CD4-positive, alpha-beta memory T cell (primary cell): Measurements from ENCODE around the gene ZNF846. TPM values are rescaled to one million over a fixed set of nuclear protein-coding genes. Genes with fewer than 3 reads are reported as not detected.
"Not testable (repeated sequence)": the region's sequence is repeated elsewhere in the genome, so short reads cannot be mapped to it uniquely, and the experiment has no call there.

ENCODE experiments used
- CTCF ChIA-PET: fragments of 350-600 bp; sonication (Branson Sonifier 250); formaldehyde crosslinking; loops from one replicate; lab custom pipeline; 2021; ENCODE audit warnings: inconsistent platforms; ENCODE audit not compliant: partially characterized antibody; lab: Charles Lee
- POLR2A ChIA-PET: fragments of 350-600 bp; sonication (Branson Sonifier 250); formaldehyde crosslinking; loops from one replicate; lab custom pipeline; 2021; ENCODE audit not compliant: partially characterized antibody; lab: Charles Lee
- DNase-seq, 5 donors: peaks; one replicate each; pipeline versions ENCODE4 v3.0.0 to v3.0.0-alpha.2; 2020 to 2022; ENCODE audit warnings: mixed read lengths in 1 of 5
- H3K27ac ChIP-seq: one replicate; pipeline ENCODE4 v1.7.0; 2013; ENCODE audit warnings: low read depth, low read length
- H3K27me3 ChIP-seq: 2 replicates; pipeline ENCODE4 v1.7.0; 2013; ENCODE audit warnings: mild to moderate bottlenecking, low read length, moderate library complexity; ENCODE audit not compliant: insufficient read depth
- H3K36me3 ChIP-seq: 2 replicates; pipeline ENCODE4 v1.7.0; 2013; ENCODE audit warnings: mild to moderate bottlenecking, low read length, moderate library complexity; ENCODE audit not compliant: insufficient read depth
- H3K4me1 ChIP-seq: 2 replicates; pipeline ENCODE4 v1.7.0; 2013; ENCODE audit warnings: mild to moderate bottlenecking, low read length, moderate library complexity; ENCODE audit not compliant: insufficient read depth
- H3K4me3 ChIP-seq, 2 donors: one replicate each; pipeline ENCODE4 v1.7.0; 2013; ENCODE audit warnings: low read length in 2 of 2, mild to moderate bottlenecking in 1 of 2
- H3K9me3 ChIP-seq, 2 donors: one replicate each; pipeline ENCODE4 v1.7.0; 2013; ENCODE audit warnings: low read length in 2 of 2, control low read depth in 1 of 2; ENCODE audit not compliant: control insufficient read depth in 1 of 2
- H3K27ac Mint-ChIP-seq, 7 donors: one replicate each; pipeline ENCODE4 v1.8.0; 2020 to 2021; ENCODE audit warnings: mixed read lengths in 7 of 7, mild to moderate bottlenecking in 6 of 7, inconsistent platforms in 3 of 7, moderate library complexity in 3 of 7
- H3K27me3 Mint-ChIP-seq, 2 donors: one replicate each; pipeline ENCODE4 v1.8.0; 2020 to 2021; ENCODE audit warnings: mixed read lengths in 2 of 2
- H3K36me3 Mint-ChIP-seq, 2 donors: one replicate each; pipeline ENCODE4 v1.8.0; 2020 to 2021; ENCODE audit warnings: mixed read lengths in 2 of 2, inconsistent platforms in 1 of 2, mild to moderate bottlenecking in 1 of 2
- H3K4me1 Mint-ChIP-seq, 4 donors: one replicate each; pipeline ENCODE4 v1.8.0; 2020 to 2021; ENCODE audit warnings: mixed read lengths in 4 of 4, mild to moderate bottlenecking in 1 of 4
- H3K4me3 Mint-ChIP-seq, 8 donors: one replicate each; pipeline ENCODE4 v1.8.0; 2020 to 2021; ENCODE audit warnings: mixed read lengths in 8 of 8, mild to moderate bottlenecking in 7 of 8, moderate library complexity in 6 of 8, inconsistent platforms in 3 of 8
- H3K9me3 Mint-ChIP-seq, 8 donors: one replicate each; pipeline ENCODE4 v1.8.0; 2020 to 2021; ENCODE audit warnings: mixed read lengths in 8 of 8, mild to moderate bottlenecking in 5 of 8, inconsistent platforms in 3 of 8, moderate library complexity in 1 of 8
- intact Hi-C: fragments of 100-400 bp; cut with micrococcal nuclease; formaldehyde crosslinking; loops from one replicate; pipeline ENCODE4 v1.15.1; 2023
- polyA plus RNA-seq, 2 donors: library from polyadenylated mRNA; unstranded; fragments of 300-500 nt; fragmentation: Illumina TruSeq; gene quantifications; one replicate each; pipeline ENCODE4 v1.2.3, GENCODE V29; 2021
- total RNA-seq, 2 experiments: library from RNA; stranded (reverse); gene quantifications; one replicate each; pipeline ENCODE4 v1.2.3, GENCODE V29; 2021

Gene ZNF846
- total and polyA plus RNA-seq, 4 experiments from 2014 or later = 4.0 to 19.7 (median 11.2) TPM

GRCh38 chr19:9741476-9742171 lies 26.9 kb downstream of the ZNF846 start:
- H3K36me3 ChIP-seq = no peaks in the 10 kb centered on the region
- peaks cover 0 to 15% (median 2%) of the 10 kb centered on the region in 8 donors for H3K9me3 Mint-ChIP-seq
- H3K4me3 Mint-ChIP-seq = no peak overlapping the region
- no peak overlapping the region for H3K4me3 ChIP-seq
- CTCF ChIA-PET = no interaction called here
- peaks cover 0 to 5% (median 0%) of the 10 kb centered on the region in 4 donors for H3K4me1 Mint-ChIP-seq
- H3K27me3 ChIP-seq = no peaks in the 10 kb centered on the region
- no peaks in the 10 kb centered on the region for H3K4me1 ChIP-seq
- POLR2A ChIA-PET = no interaction called here
- no peak overlapping the region for H3K27ac ChIP-seq
- intact Hi-C loops = no loop called here
- no peak overlapping the region for H3K27ac Mint-ChIP-seq
- H3K9me3 ChIP-seq = no peaks in the 10 kb centered on the region
- H3K27me3 Mint-ChIP-seq = no peaks in the 10 kb centered on the region
- H3K36me3 Mint-ChIP-seq = peaks cover 8 to 13% of the 10 kb centered on the region in 2 donors
- no peak for DNase-seq

- ChIA-PET CTCF (no interaction called here), POLR2A (no interaction called here)
- Histone ChIP-seq H3K9me3 (no peaks in the 10 kb centered on the region), H3K27me3 (no peaks in the 10 kb centered on the region), H3K36me3 (no peaks in the 10 kb centered on the region), H3K4me1 (no peaks in the 10 kb centered on the region), H3K4me3 (no peak overlapping the region), H3K27ac (no peak overlapping the region)
- Mint-ChIP-seq H3K9me3 (peaks cover 0 to 15% (median 3%) of the 10 kb centered on the region in 8 donors), H3K4me3 (no peak overlapping the region), H3K4me1 (no peaks in the 10 kb centered on the region), H3K36me3 (peaks cover 0 to 2% of the 10 kb centered on the region in 2 donors), H3K27me3 (peaks cover 1 to 2% of the 10 kb centered on the region in 2 donors), H3K27ac (no peak overlapping the region)
- intact Hi-C loops = no loop called here
- DNase-seq = no peak
These were observed 32.6 kb downstream of the ZNF846 start for GRCh38 chr19:9735986-9736385.

GRCh38 chr19:9730056-9730455 lies 38.5 kb downstream of the ZNF846 start:
- CTCF ChIA-PET, intact Hi-C loops, H3K4me3 Mint-ChIP-seq, H3K27me3 Mint-ChIP-seq, H3K27me3 ChIP-seq, POLR2A ChIA-PET, DNase-seq, H3K4me1 Mint-ChIP-seq, H3K36me3 ChIP-seq, H3K27ac ChIP-seq, H3K4me3 ChIP-seq, H3K4me1 ChIP-seq, H3K9me3 ChIP-seq, H3K36me3 Mint-ChIP-seq, H3K27ac Mint-ChIP-seq: not testable (repeated sequence)
- H3K9me3 Mint-ChIP-seq = peaks cover 2 to 25% (median 15%) of the 10 kb centered on the region in 8 donors

GRCh38 chr19:9729162-9729561 lies 39.4 kb downstream of the ZNF846 start:
- Mint-ChIP-seq H3K9me3 (peaks cover 2 to 33% (median 23%) of the 10 kb centered on the region in 8 donors), H3K4me1 (no peaks in the 10 kb centered on the region), H3K36me3 (peaks cover 2 to 6% of the 10 kb centered on the region in 2 donors), H3K27me3 (peaks cover 2 to 3% of the 10 kb centered on the region in 2 donors), H3K27ac (no peak overlapping the region), H3K4me3 (no peak overlapping the region)
- intact Hi-C loops = no loop called here
- Histone ChIP-seq H3K4me3 (no peak overlapping the region), H3K9me3 (peaks cover 0 to 3% of the 10 kb centered on the region in 2 donors), H3K36me3 (no peaks in the 10 kb centered on the region), H3K4me1 (no peaks in the 10 kb centered on the region), H3K27ac (no peak overlapping the region), H3K27me3 (no peaks in the 10 kb centered on the region)
- DNase-seq = no peak
- ChIA-PET POLR2A (no interaction called here), CTCF (no interaction called here)

GRCh38 chr19:9727644-9728043 lies 40.9 kb downstream of the ZNF846 start:
- no peaks in the 10 kb centered on the region for H3K4me1 Mint-ChIP-seq
- Histone ChIP-seq H3K36me3 (no peaks in the 10 kb centered on the region), H3K9me3 (peaks cover 0 to 5% of the 10 kb centered on the region in 2 donors), H3K27me3 (no peaks in the 10 kb centered on the region), H3K4me1 (no peaks in the 10 kb centered on the region), H3K4me3 (no peak overlapping the region), H3K27ac (no peak overlapping the region)
- no peak overlapping the region for H3K4me3 Mint-ChIP-seq
- peaks cover 0 to 2% of the 10 kb centered on the region in 2 donors for H3K27me3 Mint-ChIP-seq
- no peak for DNase-seq
- no peak overlapping the region for H3K27ac Mint-ChIP-seq
- peaks cover 2 to 45% (median 32%) of the 10 kb centered on the region in 8 donors for H3K9me3 Mint-ChIP-seq
- ChIA-PET POLR2A (no interaction called here), CTCF (no interaction called here)
- intact Hi-C loops = no loop called here
- H3K36me3 Mint-ChIP-seq = peaks cover 9 to 10% of the 10 kb centered on the region in 2 donors

GRCh38 chr19:9725508-9726201 lies 42.9 kb downstream of the ZNF846 start:
- DNase-seq, H3K4me1 ChIP-seq, H3K27me3 Mint-ChIP-seq, H3K4me3 Mint-ChIP-seq, H3K27ac Mint-ChIP-seq, intact Hi-C loops, H3K27me3 ChIP-seq, H3K9me3 ChIP-seq, H3K4me1 Mint-ChIP-seq, H3K36me3 ChIP-seq, POLR2A ChIA-PET, H3K4me3 ChIP-seq, H3K27ac ChIP-seq, CTCF ChIA-PET: not testable (repeated sequence)
- Mint-ChIP-seq H3K36me3 (peaks cover 9 to 10% of the 10 kb centered on the region in 2 donors), H3K9me3 (peaks cover 2 to 46% (median 30%) of the 10 kb centered on the region in 8 donors)

- Histone ChIP-seq H3K4me3 (no peak overlapping the region), H3K27ac (no peak overlapping the region), H3K36me3 (no peaks in the 10 kb centered on the region), H3K4me1 (no peaks in the 10 kb centered on the region), H3K9me3 (peaks cover 0 to 5% of the 10 kb centered on the region in 2 donors), H3K27me3 (no peaks in the 10 kb centered on the region)
- peaks cover 9 to 10% of the 10 kb centered on the region in 2 donors for H3K36me3 Mint-ChIP-seq
- ChIA-PET POLR2A (no interaction called here), CTCF (no interaction called here)
- H3K9me3 Mint-ChIP-seq = peaks cover 2 to 43% (median 28%) of the 10 kb centered on the region in 8 donors
- H3K4me1 Mint-ChIP-seq = peaks cover 0 to 5% (median 4%) of the 10 kb centered on the region in 4 donors
- no peak overlapping the region for H3K27ac Mint-ChIP-seq
- DNase-seq = no peak
- intact Hi-C loops = no loop called here
- peaks cover 4 to 6% of the 10 kb centered on the region in 2 donors for H3K27me3 Mint-ChIP-seq
- no peak overlapping the region for H3K4me3 Mint-ChIP-seq
These were observed 44.4 kb downstream of the ZNF846 start for GRCh38 chr19:9724157-9724556.
